ENCODE measurements around the gene COPG1. TPM values are rescaled to one million over a fixed set of nuclear protein-coding genes. Genes with fewer than 3 reads are reported as not detected.
A peak's percentile ranks its signal among the peaks of the same experiment; 100 is the strongest.

Gene COPG1
- total and polyA plus RNA-seq, 9 of the 15 experiments (the other 6 are each of a cell fraction or from before 2014, with no cell fraction given), result 40.3 to 105 (median 62.4) TPM

GRCh38 chr3:129252748-129253147 is 3.3 kb downstream of the COPG1 start (continued):
- TF ChIP-seq, protein P1, sequence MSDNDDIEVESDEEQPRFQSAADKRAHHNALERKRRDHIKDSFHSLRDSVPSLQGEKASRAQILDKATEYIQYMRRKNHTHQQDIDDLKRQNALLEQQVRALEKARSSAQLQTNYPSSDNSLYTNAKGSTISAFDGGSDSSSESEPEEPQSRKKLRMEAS (CRISPR knock-in tag; IDR thresholded peaks at IDR 0.05), result no peak
- TF ChIP-seq CLOCK (CRISPR knock-in tag; IDR thresholded peaks at IDR 0.05; ENCODE audit: borderline replicate concordance) (no peak), SIN3A (IDR thresholded peaks at IDR 0.05; ENCODE audit: borderline replicate concordance in 2 of 2, control insufficient read depth in 1 of 2, low read depth in 2 of 2, low read length in 2 of 2) (no peak), BCL6 (CRISPR knock-in tag; IDR thresholded peaks at IDR 0.05) (peak; percentile 57), ATF4 (CRISPR knock-in tag; IDR thresholded peaks at IDR 0.05) (peak; percentile 74)
- TF ChIP-seq, protein P2, sequence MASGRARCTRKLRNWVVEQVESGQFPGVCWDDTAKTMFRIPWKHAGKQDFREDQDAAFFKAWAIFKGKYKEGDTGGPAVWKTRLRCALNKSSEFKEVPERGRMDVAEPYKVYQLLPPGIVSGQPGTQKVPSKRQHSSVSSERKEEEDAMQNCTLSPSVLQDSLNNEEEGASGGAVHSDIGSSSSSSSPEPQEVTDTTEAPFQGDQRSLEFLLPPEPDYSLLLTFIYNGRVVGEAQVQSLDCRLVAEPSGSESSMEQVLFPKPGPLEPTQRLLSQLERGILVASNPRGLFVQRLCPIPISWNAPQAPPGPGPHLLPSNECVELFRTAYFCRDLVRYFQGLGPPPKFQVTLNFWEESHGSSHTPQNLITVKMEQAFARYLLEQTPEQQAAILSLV (tag; IDR thresholded peaks at IDR 0.05), result no peak

All from K562 (cell line).